IPS-NIHi7 (cell line): ENCODE results near the gene GNL3.

Source experiments
- DNase-seq: peaks from one replicate; pipeline ENCODE4 v3.0.0; 2012; ENCODE audit warnings: mixed read lengths; ENCODE audit errors: extremely low spot score

GNL3 gene

GRCh38 chr3:52689151-52689550 is 3.3 kb downstream of the GNL3 start:
- no peak for DNase-seq

GRCh38 chr3:52690560-52690959 is 4.7 kb downstream of the GNL3 start:
- DNase-seq: no peak

- no peak for DNase-seq
These were observed 7.2 kb downstream of the GNL3 start for GRCh38 chr3:52693071-52693470.

GRCh38 chr3:52694528-52695189 is 8.8 kb downstream of the GNL3 start:
- no peak for DNase-seq

- no peak for DNase-seq
These were observed 10.2 kb downstream of the GNL3 start for GRCh38 chr3:52695798-52696671.

- DNase-seq: no peak
These were observed 11.2 kb downstream of the GNL3 start for GRCh38 chr3:52696830-52697631.

GRCh38 chr3:52697632-52697965 is 11.8 kb downstream of the GNL3 start:
- no peak for DNase-seq

DNA sequence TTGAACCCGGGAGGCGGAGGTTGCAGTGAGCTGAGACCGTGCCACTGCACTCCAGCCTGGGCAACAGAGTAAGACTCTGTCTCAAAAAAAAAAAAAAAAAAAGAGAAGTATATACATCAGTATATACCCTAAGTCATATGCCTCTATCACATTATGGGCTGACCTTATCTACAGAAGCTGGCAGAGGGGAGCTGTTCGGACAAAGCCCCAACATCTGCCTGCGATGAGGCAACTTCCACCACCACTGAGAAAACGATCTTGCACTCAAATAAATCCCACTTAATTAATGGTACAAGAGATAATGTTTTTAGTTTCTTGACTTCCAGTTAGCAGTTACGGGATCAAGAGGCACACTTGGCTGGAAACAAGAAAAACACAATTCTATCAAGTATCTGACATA is 17.5 kb downstream of the GNL3 start:
- no peak for DNase-seq

DNA sequence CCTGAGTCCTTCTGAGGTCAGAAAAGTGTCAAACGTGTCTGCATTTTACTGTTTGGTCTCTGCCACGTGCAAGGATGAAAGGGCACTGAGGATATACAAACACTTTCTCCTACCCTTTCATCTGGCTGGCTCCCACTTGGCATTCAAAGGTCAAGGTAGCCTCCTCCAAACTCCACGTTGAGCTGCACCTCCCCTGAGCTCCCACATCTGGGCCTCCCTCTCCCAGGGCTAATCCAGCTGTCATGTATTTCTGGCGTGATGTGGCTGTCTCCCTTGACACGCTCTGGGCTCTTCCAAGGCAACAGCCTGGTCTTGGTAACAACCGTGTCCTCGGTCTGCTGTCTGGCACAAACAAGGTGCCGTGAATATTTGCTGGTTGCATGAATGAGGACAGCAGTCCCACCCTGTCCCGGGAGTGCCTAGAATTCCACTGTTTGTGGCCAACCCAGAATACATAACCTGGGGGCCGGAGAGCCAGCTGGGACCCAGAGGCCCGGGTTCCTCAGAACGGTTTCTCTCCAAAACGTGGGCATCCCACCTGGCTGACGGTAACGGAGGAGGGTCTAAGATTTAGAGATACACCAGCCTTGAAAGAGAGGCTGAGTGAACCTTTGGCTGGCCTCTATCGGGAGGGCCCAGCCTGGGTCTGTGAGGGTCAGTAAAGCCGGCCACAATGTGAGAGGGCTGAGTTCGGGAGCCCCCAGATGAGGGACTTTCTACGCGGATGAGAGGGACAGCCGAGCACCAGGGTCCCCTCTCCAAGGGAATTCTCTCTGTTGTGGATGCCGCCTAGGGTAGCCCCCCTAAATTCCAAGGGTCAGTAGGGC is 19.0 kb downstream of the GNL3 start:
- peak; percentile 13 for DNase-seq

DNA sequence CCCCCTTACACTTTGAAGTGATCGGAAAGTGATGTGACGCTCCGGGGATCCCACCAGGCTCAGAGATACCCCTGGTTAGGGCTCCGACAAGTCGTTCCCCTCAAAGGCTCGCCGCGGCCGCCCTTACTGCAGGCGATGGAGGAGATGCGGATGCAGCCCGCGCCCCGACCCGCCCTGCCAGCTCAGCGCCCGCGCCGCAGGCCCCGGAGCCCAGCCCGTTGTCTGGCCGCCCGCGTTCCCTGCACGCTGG is 19.5 kb downstream of the GNL3 start:
- no peak for DNase-seq

DNA sequence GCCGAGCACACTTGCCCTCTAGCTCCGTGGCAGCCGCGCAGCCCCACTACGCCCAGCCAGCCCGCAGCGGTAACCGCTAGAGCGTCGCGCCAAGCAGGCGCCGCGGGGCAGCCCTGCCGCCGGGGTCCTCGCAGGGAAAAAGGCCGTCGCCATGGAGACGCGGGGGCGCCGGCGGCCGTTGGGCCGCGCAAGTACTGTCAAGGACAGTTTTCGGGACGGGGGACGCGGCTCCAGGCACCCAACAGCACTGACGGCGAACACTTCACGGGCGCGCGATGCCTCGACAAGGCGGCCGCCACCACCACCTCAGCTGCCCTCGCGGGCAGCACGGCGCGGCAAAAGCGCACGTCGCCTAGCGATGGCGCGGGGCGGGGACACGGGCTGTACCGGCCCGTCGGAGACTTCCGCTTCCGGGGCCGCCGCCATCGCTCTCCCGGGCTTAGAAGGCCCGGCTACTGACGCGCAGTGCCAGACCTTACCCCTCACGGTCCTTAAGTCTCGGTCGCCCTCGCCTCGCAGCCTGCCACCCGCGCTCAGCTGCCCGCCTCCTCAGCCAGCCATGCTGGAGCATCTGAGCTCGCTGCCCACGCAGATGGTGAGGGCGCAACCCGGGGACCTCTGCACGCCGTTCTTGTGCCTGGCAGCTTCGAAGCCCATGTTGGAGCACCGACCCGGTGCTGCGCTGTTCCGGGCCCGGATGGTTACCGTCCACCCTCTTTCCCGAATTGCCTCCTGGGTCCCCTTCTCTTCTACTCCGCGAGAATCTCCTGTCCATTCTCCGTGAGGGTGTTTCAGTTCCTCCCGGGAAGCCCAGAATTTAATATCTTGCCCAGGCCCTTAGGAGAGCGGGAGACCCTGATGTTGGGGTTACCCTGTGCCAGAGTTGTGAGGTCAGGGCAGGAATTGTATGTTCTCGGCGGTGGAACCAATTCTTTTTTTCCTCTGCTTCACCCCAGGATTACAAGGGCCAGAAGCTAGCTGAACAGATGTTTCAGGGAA is 20.2 kb downstream of the GNL3 start, which contains the start of the genes GLT8D1 and SPCS1:
GLT8D1 (minus strand) TSS at position 104 of the 999 bp plus-strand sequence. CDS start 5,331 bp downstream, outside the sequence.
SPCS1 (plus strand) TSS at position 419 of the 999 bp plus-strand sequence; CDS start at position 560, 141 bp downstream.
- DNase-seq: peak; percentile 89

DNA sequence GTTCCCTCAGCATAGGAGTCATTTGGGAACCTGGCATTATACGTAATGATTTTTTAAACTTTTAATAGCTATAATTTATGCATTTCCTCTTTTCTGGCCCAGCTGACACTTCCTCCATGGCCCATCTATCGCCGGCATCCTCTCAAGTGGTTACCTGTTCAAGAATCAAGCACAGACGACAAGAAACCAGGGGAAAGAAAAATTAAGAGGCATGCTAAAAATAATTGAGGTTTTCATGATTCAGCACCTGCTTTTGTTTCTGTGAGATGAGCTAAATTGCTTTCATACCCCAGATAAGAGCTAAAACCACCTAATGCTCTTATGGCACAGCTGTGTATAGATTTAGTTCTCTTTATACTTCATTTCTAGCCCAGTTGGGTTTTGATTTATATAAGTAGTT is 21.8 kb downstream of the GNL3 start:
- DNase-seq: no peak

DNA sequence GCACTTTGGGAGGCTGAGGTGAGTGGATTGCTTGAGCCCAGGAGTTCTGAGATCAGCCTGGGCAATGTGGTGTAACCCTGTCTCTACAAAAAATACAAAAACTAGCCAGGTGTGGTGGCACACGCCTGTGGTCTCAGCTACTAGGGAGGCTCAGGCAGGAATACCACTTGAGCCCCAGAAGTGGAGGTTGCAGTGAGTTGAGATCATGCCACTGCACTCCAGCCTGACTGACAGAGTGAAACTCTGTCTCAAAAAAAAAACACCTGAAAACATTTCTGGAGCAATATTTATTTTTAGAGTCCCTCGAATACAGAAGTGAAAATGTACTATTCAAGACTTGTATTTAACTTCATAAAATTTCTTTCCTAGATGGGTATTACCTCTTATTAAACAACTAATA is 24.7 kb downstream of the GNL3 start:
- no peak for DNase-seq

- DNase-seq: no peak
These were observed 26.7 kb downstream of the GNL3 start for GRCh38 chr3:52712291-52713212.

GRCh38 chr3:52714335-52715302 is 28.8 kb downstream of the GNL3 start:
- peak; percentile 92 for DNase-seq

DNA sequence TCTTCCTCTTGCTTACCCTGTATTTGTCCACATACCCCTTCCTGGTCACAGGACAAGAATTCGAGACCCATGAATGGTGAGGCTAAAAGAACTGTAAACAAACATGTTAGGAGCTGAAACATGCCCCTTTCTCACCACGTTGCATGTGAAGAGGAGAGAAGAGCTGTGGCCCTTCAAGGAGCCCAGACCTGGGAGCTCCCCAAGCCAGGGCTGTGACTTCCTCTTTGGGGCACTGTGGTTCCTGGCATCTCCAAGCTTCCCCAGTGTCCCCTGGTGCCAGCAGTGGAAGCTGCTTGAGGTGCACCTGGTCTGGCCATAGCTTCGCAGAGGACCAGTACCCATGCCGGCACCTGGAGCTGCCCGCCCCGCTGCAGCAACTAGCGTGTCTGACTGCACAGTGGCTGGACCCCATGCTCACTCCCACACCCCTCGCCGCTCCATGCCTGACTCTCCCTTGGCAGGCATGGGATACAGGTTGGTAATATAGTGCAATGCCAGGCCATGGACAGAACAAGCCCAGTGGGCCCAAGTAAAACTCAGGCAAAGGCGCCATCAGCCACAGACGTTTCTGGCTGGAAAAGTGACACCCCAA is 30.0 kb downstream of the GNL3 start:
- DNase-seq: no peak

DNA sequence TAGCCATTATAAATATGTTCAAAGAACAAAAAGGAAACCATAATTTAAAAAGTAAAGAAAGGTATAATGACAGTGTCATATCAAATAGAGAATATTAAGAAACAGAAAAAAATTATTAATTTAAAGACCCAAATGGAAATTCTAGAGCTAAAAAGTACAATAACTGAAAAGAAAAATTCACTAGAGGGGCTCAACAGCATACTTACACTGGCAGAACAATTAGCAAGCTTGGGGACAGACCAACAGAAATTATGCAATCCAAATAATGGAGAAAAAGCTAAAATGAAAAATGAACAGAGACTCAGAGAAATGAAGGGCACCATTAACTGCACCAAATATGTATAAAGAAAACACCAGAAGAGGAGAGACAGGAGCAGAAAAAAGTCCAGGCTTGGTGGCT is 33.8 kb downstream of the GNL3 start:
- DNase-seq: no peak
